ENCODE data around the gene ZDHHC24.
"Not testable (repeated sequence)": the region's sequence is repeated elsewhere in the genome, so short reads cannot be mapped to it uniquely, and the experiment has no call there.

The ZDHHC24 gene, protein sequence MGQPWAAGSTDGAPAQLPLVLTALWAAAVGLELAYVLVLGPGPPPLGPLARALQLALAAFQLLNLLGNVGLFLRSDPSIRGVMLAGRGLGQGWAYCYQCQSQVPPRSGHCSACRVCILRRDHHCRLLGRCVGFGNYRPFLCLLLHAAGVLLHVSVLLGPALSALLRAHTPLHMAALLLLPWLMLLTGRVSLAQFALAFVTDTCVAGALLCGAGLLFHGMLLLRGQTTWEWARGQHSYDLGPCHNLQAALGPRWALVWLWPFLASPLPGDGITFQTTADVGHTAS

DNA sequence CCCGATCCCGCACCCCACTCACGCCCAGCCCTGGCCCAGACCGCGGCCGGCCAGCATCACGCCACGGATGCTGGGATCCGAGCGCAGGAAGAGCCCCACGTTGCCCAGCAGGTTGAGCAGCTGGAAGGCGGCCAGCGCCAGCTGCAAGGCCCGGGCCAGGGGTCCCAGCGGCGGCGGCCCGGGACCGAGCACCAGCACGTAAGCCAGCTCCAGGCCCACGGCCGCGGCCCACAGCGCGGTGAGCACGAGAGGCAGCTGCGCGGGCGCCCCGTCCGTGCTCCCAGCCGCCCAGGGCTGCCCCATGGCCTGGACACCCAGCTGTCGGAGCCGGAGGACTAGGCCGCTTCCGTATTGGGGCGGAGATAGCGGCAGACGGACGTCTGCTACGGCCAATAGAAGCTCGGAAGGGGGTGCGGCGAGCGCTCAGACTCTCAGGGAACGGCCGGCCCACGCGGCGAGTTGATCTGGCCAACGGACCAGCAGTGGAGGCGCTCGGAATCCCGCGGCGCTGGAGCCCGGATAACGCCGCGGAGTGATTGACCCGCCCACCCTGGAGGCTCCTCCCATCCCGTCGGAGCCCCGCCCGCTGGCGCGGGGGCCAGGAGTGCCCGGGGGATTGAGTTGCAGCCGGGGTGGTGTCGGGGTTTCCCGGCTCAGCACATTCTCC lies at the start of gene ZDHHC24:
Gene ZDHHC24 (minus strand): TSS at position 348 of the 667 bp plus-strand sequence. CDS start 45 bp downstream, at position 303.
- DNase-seq: peak; percentile 93 to 99

DNA sequence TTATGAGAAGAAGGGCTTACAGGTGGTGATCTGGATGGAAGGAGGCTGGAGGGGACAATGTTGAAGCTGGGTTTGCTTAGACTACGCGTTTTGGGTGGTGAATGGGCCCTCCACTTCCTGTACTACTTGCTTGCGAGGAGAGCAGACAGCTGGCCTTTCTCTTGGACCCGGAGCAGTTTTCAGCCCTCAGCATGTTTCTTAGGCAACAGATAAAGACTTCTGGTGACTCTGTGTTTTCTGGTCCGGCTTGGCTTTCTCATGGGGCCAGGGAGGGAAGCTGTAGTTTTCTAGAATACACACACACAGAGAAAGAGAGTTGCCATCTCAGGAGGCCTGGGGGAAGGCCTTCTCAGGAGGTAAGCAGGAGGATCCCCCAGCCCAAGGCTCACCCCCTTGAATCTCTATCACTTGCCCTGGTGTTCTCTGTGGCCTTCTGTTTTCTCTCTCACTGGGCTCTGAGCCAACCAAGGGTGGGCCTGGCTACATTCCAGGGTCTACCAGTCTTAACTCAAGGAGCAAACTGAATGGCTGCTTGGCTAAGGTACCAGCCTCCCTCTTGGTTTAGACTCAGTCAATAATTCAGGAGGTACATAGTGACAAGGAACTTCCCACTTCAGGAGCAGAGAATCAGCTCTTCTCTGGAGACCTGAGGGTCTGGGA lies 49.5 kb upstream of the ZDHHC24 start:
- no peak for DNase-seq

DNA sequence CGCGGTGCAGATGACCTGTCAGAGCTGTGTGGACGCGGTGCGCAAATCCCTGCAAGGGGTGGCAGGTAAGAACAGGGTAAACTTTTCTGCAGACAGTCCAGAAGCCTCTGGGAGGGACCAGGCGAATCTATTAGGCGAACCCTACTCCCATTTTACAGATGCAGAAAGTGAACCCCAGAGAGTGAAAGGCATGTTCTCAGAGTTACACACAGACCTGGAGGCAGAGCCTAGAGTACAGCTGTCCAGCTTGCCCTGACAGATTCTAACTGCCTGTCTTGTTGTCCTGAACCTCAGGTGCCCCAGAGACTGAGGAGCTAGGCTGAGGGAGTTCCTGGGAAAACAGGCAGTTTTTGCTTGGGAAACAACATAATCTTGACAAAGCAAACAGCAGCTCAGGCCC lies 47.8 kb upstream of the ZDHHC24 start:
- DNase-seq: no peak

DNA sequence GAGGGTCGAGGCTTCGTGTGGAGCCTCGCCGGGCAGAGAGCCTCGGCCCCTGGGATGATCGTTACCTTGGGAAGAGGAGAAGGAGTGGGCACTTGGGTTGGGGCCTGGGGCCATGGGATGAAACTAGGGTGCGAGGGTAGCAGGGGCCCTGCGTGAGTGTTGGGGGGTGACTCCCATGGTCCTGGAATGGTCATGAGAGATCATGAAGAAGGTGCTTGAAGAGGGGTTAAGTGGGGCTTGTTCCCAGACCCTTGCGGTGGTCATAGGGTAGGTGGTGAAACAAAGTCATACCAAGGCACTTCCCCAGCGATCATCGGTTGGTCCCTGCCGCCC lies 47.4 kb upstream of the ZDHHC24 start:
- DNase-seq: no peak

DNA sequence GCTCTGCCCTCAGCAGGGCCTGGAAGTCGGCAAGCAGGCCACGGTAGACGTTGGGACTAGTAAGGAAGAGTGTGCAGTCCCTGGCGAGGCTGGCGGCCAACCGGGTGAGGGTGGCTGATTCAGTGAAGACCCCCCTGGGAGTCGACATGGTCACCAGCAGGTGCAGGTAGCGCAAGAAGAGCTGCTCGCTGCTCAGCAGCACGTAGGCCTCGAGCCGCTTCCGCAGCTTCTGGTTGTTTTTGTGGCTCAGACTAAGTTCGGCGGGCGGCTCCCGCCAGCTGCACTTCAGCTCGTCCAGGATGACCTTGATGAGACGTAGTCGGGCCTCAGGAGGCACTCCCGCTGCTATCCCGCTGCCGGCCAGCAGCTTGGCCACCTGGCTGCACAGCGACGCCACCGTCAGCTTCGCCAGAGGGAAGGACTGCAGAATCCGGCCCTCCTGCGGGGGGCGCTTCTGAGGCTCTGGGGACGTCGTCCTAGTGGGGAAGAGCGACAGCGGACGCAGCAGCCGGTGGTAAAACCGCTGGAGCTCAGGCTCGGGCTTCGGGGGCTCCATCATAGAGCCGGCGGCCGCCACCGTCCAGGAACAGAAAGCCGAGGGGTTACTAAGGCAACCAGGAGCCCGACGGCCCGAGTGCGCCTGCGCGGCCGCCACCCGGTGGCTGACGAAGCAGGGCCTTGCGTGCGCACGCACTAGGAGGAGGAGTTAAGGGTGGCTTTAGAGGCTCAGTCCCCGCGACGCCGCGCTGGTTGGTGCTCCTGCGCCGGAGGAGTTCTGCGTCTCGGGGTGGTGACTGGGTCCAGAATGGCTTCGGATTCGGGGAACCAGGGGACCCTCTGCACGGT lies 46.8 kb upstream of the ZDHHC24 start, which contains the start of the genes CCDC87 and CCS:
Gene CCDC87 (minus strand): TSS at position 607 of the 846 bp plus-strand sequence. CDS start 48 bp downstream, at position 559.
Gene CCS (plus strand): TSS at position 729 of the 846 bp plus-strand sequence. CDS start 77 bp downstream, at position 806.
- peak; percentile 92 to 97 for DNase-seq

DNA sequence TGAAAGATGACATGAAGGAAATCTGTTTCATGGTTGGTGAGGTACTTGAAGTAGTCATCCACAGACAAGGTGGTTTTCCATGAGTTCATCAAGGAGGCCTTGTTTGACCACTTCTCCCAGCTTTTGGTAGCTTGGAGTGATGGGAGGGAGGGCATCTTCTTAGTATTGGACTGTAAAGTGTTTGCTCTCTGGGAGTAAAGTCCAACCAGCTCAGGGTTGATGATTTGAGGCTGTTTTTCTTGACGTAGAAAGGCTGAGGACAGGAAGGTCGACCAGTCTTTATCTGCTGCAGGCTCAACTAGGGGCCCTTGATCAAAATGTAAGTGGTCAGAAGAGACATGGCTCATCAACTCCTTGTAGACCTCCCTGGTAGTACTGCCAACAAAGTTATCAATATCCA lies 45.3 kb upstream of the ZDHHC24 start:
- no peak for DNase-seq

DNA sequence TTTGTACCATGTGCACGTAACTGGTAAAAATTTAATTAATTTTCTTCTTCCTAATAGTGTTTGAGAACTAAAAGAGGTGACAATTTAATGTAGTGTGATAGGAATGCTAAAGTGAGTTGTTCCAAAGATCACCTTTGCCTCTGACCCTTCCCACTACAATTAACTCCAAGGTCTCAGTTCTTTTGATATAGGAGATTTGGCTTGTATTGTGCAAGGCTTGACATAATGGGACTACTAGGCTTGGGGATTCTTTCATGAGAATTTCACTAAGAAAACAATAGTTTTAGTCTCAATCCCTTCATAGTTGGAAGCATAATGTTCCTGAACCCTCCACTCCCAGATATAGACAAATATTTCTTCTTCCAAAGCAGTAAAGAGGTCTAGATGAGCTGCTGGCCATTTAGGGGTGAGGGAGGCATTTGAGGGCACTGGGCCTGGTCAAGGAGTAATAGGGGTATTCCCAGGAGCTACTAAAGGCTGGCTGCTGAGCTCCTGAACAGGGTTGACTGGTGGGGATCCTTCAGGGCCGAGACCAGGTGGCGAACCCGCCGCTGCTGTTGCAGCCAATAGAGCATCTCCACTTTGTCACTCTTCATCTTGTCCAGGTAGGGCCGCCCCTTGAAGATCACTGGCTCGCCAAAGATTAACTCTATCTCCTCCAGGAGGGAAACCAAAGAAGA lies 44.3 kb upstream of the ZDHHC24 start:
- no peak for DNase-seq

DNA sequence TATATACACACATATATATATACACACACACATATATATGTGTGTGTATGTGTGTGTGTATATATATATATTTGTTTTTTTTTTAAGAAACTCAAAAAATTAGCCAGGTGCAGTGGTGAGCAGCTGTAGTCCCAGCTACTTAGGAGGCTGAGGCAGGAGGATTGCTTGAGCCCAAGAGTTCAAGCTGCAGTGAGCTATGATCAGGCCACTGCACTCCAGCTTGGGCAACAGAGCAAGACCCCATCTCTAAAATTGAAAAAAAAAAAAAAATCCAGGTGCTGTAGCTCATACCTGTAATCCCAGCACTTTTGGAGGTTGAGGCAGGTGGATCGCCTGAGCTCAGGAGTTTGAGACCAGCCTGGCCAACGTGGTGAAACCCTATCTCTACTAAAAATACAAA lies 43.5 kb upstream of the ZDHHC24 start:
- DNase-seq: not testable (repeated sequence)

DNA sequence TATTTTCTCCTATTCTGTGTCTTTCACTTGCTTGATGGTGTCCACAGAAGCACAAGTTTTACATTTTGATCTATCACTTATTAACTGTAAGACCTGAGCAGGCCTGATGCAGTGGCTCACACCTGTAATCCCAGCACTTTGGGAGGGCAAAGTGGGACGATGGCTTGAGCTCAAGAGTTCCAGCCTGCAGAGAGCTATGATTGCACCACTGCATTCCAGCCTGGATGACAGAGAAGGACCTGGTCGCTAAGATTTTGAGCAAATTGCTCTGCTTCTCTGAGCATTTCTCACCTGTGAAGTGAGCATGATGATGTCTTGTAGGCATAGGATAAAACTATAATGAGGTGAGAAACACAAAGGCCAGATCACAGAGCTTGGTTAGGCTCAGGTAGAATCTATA lies 40.3 kb upstream of the ZDHHC24 start:
- no peak for DNase-seq

DNA sequence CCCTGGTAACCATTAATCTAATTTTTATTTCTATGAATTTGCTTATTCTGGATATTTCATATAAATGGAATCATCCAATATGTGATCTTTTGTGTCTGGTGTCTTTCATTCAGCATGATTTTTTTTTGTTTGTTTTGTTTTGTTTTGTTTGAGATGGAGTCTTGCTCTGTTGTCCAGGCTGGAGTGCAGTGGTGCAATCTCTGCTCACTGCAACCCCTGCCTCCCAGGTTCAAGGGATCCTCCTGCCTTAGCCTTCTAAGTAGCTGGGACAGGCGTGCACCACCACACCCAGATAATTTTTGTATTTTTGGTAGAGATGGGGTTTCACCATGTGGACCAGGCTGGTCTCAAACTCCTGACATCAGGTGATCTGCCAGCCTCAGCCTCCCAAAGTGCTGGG lies 39.6 kb upstream of the ZDHHC24 start:
- not testable (repeated sequence) for DNase-seq

DNA sequence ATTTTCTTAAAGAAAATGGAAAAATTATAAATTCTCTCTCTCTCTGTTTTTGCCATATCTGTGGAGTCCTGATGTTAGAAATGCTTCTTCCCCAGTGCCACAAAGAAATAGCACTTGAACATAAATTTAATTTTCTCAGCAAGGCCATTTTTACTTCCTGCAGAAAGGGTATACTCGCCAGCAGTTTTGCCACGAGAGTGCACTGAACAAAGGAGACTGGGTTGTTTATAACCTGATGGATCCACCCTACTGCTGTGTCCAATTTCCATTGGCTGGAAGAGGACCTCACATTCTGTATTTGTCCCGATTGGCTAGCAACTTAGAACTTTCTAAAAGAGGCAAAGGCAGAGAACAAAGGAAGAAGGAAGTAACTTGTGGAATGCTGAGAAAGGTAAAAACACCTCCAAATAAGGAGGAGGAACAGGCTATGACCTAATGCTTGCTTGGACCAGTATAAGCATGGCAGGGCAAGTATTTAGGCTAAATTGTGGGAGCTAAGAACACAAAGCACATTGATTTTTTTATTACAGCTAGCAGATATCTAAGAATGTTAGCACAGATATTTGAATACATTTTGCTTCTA lies 36.8 kb upstream of the ZDHHC24 start:
- DNase-seq: not testable (repeated sequence)

DNA sequence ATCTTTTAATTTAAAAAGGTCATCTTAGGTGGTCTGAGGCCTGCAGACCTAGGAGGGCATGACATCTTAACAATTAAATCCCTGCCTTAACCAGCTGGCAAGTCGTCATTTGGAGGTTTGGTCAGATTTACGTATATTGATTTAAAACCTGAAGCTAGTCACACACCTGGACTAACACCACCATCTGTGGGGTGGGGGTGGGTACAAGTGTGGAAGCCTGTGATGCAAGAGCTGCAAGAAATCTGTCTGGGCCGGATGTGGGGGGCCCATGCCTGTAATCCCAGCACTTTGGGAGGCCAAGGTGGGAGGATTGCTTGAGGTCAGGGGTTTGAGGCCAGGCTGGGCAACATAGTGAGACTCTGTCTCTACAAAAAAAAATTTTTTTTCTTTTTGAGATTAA lies 35.4 kb upstream of the ZDHHC24 start:
- no peak for DNase-seq

DNA sequence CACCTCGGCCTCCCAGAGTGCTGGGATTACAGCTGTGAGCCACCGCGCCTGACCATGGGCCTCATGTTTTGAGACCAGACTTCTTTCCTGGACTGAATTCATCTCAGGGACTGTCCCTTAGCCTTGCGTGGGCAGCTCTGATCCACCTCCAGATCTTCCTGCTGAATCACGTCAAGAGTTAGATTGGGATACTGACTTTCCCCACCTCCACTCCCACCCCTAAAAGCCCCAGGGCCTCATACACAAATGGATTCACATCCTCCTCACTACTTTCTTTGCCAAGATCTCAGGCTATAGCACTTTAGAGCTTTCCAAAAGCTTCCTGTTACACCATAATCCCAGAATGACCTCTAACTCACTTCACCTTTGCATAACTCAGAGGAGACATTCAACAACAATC lies 35.0 kb upstream of the ZDHHC24 start:
- DNase-seq: no peak

DNA sequence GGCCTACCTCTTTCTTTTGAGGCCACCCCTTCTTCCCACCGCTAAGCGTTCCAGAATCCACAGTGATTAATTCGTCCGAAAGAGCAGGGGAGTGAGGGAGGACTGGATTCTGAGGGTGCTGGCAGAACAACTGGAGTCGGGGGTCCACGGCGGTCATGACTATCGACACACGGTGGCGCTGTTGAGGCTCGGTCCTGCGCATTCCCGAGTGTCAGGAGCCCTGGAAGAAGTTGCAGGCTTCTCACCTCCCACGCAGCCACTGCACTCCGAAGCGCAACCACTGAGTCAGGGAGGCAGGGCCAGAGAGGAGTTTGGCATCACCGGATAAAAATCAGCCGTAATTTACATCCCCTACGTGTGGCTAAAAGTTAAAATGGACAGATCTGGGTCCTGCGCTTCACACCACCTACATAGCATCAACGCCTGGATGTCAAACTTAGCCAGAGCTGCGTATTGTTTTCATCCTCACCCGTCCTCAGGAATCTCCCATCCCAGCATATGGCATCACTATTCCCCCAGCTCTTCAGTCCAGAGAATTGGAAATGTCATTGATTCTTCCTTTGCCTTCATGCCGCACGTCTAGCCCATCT lies 33.3 kb upstream of the ZDHHC24 start:
- DNase-seq: peak; percentile 59 to 84

DNA sequence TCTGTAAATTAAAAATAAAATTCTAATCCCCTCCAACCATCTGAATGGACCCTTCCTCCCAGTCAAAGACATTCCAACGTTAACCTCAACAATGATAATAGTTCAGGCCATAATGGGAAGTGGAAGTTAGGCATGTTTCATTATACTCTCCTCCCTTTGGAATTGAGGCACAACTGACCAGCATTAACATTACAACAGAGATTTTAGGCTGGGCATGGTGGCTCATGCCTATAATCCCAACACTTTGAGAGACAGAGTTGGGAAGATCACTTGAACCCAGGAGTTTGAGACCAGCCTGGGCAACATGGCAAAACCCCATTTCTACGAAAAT lies 25.0 kb upstream of the ZDHHC24 start:
- DNase-seq: no peak

DNA sequence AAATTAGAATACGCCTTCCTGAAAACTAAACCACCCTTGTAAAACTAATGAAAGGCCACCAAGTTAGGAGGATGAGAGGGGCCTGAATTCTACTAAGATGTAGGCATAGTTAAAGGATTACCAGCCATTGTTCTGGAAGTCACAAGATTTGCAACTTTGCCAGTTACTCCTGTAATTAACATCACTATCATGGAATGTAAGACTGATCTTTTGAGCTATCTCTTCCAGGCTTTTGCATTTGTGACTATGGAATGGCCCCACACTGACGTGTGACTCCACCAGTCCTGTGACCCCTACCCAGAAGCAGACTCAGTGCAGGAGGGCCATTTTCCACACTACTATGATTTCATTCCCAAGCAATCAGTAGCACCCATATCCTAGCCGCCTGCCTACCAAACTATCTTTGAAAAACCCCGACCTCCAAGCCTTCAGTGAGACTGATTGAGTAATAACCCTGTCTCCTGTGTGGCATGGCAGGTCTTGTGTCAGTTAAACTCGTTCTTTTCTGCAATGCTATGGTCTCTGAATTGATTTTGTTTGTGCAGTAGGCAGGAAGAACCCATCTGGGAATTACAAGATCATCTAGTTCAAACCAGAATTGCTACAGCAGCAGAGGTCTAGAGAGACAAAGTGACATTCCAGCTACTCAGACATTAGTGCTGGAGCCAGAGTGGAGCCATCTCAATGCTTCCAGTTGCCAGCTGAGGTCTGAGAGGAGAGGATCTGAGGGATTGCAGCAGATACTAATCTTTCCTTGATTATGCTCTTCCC lies 24.4 kb upstream of the ZDHHC24 start:
- DNase-seq: no peak

DNA sequence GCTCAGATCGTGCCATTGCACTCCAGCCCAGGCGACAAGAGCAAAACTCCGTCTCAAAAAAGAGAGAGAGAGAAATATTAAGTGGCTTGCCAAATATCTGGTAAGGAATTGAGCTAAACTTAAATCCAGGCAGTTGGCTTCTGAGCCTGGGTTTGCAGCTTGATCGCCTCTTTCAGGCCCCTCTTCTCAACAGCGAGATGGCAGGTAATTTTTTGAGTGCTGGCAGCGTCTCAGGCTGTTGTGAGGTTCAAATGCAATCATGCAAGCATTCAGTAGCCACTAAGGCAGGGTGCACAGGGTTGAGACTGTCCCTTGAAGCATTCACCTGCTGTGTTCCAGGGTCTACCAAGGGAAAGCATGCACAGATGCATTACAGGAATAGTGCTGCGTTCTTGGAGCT lies 23.2 kb upstream of the ZDHHC24 start:
- DNase-seq: no peak

DNA sequence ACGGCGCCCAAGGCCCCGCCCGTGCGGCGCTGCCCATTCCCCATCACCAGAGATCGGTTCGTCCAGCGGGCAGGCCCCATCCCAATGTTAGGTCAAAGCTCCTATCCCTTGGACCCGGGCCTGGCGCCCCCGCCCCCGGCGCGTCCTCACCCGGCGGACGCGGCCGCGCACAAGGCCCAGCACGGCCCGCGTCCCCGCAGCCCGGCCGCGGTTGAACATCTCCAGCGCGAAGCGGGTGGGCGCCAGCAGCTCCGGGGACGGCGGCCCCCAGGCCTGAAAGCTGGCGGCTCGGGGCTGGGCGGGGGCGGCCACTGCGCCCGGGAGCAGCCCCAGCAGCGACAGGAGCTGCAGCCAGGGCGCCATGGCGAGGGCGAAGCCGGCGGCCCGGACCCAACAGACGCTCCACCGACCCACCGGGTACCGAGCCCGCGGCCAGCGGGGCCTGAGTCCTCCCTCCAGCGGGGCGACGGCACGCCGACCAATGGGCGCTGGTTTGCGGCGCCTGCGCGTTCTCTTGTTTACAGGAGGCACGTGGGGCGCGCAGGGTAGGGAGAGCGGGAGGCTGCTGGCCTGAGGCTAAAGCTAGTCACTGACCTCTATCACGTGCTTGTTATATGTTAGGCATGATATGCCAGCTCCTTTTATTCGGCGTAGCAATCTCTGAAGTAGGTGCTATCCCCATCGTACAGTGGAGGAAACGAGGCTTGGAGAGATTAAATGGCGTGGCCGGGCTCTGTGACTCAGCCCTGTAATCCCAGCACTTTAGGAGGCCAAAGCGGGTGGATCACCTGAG lies 22.5 kb upstream of the ZDHHC24 start, which contains the start of gene CTSF:
Gene CTSF (minus strand): TSS at position 483 of the 793 bp plus-strand sequence. CDS start 120 bp downstream, at position 363.
- peak; percentile 44 to 90 for DNase-seq

DNA sequence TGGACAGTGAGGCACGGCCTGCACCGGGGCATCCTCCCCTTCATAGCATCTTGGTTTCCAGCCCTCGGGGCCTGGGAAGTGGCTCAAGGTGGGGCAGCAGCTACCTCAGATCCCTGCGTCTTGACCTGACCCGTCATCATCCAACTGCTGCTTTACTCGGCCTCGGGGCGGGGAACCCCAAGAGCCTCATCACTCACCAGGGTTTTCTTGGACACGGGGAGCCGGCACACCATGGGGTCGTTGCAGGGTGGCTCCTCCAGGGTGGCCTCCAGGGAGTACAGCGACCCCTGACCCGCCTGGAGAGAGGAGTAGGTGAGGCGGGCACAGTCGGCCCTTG lies 21.9 kb upstream of the ZDHHC24 start:
- DNase-seq: no peak

DNA sequence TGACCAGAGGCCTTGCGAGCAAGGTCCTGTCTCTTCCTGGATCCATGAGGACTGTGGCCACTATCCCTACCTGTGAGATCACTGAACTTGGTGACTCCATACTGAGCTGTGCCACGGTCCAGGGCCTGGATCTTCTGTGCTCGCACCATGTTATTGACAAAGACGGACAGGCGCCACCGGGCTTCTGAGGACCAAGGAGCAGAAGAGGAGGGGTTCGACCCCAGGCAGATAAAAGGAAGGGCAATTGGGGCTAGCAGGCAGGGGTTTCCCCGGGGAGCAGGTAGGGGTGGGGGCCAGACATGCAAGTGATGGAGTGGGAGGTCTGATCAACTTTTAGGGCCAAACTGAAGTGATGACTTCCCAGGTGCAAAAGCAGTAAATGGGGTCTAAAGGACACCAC lies 20.4 kb upstream of the ZDHHC24 start:
- no peak for DNase-seq
